Measurements from ENCODE around the gene ZCWPW1.
"Not testable (repeated sequence)": the region's sequence is repeated elsewhere in the genome, so short reads cannot be mapped to it uniquely, and the experiment has no call there.

Gene ZCWPW1

GRCh38 chr7:100456562-100456961 is 28.1 kb upstream of the ZCWPW1 start:
- in situ Hi-C loops (cut with HindIII; ENCODE audit: low sequenced_read_pairs) = no loop called here
- no peak overlapping the region for H3K4me3 ChIP-seq (ENCODE audit: low read depth, low read length)
- DNase-seq (ENCODE audit: low read depth) = no peak
- no peak for TF ChIP-seq CTCF (IDR thresholded peaks at IDR 0.05; ENCODE audit: low read depth, low read length, missing control alignments)

DNA sequence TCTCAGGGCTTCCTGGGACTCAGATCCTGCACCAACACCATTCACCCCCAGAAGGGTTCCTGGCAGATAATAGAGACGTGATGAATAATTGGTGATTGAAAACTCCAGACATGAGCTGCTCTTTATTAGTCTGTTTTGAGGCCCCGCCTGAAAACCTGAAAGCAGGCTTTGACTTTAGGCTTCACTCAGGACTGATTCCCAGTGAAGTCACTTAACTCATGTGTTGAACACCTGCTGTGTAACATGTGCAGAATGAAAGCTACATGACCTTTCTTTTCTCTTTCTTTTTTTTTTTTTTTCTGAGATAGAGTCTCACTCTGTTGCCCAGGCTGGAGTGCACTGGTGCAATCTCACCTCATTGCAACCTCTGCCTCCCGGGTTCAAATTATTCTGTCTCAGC is 26.7 kb upstream of the ZCWPW1 start:
- no peak for TF ChIP-seq CTCF (IDR thresholded peaks at IDR 0.05; ENCODE audit: low read depth, low read length, missing control alignments)
- no peak for DNase-seq (ENCODE audit: low read depth)
- no peak overlapping the region for H3K4me3 ChIP-seq (ENCODE audit: low read depth, low read length)
- in situ Hi-C loops (cut with HindIII; ENCODE audit: low sequenced_read_pairs) = no loop called here

- H3K4me3 ChIP-seq (ENCODE audit: low read depth, low read length); DNase-seq (ENCODE audit: low read depth); in situ Hi-C loops (cut with HindIII; ENCODE audit: low sequenced_read_pairs): not testable (repeated sequence)
These were observed 25.4 kb upstream of the ZCWPW1 start for GRCh38 chr7:100453854-100454253.

GRCh38 chr7:100452513-100452912 is 24.0 kb upstream of the ZCWPW1 start:
- no peak for DNase-seq (ENCODE audit: low read depth)
- TF ChIP-seq CTCF (IDR thresholded peaks at IDR 0.05; ENCODE audit: low read depth, low read length, missing control alignments) = no peak
- in situ Hi-C loops (cut with HindIII; ENCODE audit: low sequenced_read_pairs) = no loop called here
- no peak overlapping the region for H3K4me3 ChIP-seq (ENCODE audit: low read depth, low read length)

DNA sequence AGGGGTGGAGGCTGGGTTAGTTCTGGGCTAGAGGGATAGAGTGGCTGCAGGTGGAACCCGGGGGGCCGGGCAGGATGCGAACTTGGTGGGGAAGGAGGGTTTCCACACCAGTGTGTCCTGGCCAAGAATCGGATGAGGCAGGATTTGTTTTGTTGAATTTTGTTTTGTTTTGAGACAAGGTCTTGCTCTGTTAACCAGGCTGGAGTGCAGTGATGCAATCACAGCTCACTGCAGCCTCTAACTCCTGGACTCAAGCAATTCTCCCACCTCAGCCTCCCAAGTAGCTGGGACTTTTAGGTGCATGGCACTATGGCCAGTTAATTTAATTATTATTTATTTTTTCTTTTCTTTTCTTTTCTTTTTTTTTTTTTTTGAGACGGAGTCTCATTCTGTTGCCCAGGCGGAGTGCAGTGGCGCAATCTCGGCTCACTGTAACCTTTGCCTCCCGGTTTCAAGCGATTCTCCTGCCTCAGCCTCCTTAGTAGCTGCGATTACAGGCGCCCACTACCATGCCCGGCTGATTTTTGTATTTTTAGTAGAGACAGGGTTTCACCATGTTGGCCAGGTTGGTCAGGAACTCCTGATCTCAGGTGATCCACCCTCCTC is 20.8 kb upstream of the ZCWPW1 start:
- no peak overlapping the region for H3K4me3 ChIP-seq (ENCODE audit: low read depth, low read length)
- no peak for TF ChIP-seq CTCF (IDR thresholded peaks at IDR 0.05; ENCODE audit: low read depth, low read length, missing control alignments)
- DNase-seq (ENCODE audit: low read depth) = no peak
- in situ Hi-C loops (cut with HindIII; ENCODE audit: low sequenced_read_pairs) = no loop called here

DNA sequence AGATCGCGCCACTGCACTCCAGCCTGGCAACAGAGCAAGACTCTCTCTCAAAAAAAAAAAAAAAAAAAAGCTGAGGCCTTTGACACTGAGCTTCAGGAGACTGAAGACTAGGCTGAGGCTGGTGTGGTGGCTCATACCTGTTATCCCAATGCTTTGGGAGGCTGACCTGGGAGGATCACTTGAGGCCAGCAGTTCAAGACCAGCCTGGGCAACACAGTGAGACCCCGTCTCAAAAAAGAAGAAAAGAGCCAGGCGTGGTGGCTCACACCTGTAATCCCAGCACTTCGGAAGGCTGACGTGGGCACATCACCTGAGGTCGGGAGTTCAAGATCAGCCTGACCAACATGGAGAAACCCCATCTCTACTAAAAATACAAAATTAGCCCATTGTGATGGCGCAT is 18.9 kb upstream of the ZCWPW1 start:
- H3K4me3 ChIP-seq (ENCODE audit: low read depth, low read length); DNase-seq (ENCODE audit: low read depth); in situ Hi-C loops (cut with HindIII; ENCODE audit: low sequenced_read_pairs): not testable (repeated sequence)

DNA sequence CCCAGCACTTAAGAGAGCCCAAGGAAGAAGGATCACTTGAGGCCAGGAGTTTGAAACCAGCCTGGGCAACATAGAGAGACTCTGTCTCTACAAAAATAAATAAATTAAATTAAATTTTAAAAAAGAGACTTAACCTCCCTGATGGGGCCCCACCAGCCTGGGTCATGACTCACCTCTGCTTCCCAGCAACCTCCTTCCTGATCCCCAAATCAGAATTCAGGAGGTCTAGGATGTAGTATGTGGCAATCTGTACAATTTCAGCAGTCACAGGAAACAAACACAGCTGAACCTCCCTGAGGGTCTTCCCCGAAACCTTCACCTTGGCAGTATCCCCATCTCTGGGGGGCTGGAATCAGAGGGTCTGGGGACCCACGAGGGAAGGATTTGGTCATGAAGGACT is 17.5 kb upstream of the ZCWPW1 start:
- no peak for TF ChIP-seq CTCF (IDR thresholded peaks at IDR 0.05; ENCODE audit: low read depth, low read length, missing control alignments)
- in situ Hi-C loops (cut with HindIII; ENCODE audit: low sequenced_read_pairs) = no loop called here
- DNase-seq (ENCODE audit: low read depth) = no peak
- H3K4me3 ChIP-seq (ENCODE audit: low read depth, low read length) = no peak overlapping the region

Measured in astrocyte of the cerebellum (primary cell).